ENCODE data around the gene RBMS3. TPM values are rescaled to one million over a fixed set of nuclear protein-coding genes. Genes with fewer than 3 reads are reported as not detected.

The RBMS3 gene
- total RNA-seq, 1 donor from 2014 or later = 47.6 TPM

DNA sequence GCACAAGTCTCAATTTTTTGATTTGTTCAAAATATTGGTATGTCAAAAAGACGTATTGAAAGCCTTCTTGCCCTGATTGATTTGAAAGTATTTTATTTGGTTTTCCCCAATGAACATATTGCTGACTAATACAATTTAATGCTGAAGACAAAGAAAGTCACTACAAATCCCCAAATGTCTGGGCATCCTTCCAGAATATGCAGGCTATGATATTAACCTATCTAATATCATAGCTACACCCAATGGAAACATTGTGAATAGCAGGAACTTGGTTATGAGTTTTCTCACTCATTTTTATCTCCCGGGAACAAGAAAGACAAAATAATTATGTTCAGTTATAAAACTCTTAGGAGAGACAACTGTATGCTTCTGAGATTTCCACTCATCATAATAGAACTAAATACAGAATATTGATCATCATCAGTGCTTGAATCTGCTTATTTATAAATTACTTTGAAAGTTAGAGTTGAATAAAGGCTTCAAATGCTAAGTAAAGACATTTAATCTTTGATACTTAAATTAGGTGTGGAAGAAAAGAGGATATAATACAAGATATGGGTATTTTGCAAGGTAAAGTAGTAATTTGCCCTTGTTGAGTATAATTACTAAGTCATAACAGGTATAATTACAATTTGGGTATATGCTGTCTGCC, 483.9 kb downstream of the RBMS3 start:
- H3K4me3 Mint-ChIP-seq (ENCODE audit: unreplicated experiment) = no peak overlapping the region
- TF ChIP-seq, protein P1, sequence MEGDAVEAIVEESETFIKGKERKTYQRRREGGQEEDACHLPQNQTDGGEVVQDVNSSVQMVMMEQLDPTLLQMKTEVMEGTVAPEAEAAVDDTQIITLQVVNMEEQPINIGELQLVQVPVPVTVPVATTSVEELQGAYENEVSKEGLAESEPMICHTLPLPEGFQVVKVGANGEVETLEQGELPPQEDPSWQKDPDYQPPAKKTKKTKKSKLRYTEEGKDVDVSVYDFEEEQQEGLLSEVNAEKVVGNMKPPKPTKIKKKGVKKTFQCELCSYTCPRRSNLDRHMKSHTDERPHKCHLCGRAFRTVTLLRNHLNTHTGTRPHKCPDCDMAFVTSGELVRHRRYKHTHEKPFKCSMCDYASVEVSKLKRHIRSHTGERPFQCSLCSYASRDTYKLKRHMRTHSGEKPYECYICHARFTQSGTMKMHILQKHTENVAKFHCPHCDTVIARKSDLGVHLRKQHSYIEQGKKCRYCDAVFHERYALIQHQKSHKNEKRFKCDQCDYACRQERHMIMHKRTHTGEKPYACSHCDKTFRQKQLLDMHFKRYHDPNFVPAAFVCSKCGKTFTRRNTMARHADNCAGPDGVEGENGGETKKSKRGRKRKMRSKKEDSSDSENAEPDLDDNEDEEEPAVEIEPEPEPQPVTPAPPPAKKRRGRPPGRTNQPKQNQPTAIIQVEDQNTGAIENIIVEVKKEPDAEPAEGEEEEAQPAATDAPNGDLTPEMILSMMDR (IDR thresholded peaks at IDR 0.05) = peak; percentile 94
- H3K36me3 Mint-ChIP-seq (ENCODE audit: low read depth) = peaks cover 4% of the 10 kb centered on the region
- no peak overlapping the region for H3K27ac Mint-ChIP-seq (ENCODE audit: unreplicated experiment)
- no peaks in the 10 kb centered on the region for H3K27me3 Mint-ChIP-seq (ENCODE audit: low read depth)
- peaks cover 52% of the 10 kb centered on the region for H3K4me1 Mint-ChIP-seq (ENCODE audit: low read depth)
- DNase-seq (ENCODE audit: low spot score) = no peak
- H3K9me3 Mint-ChIP-seq (ENCODE audit: low read depth) = no peaks in the 10 kb centered on the region

DNA sequence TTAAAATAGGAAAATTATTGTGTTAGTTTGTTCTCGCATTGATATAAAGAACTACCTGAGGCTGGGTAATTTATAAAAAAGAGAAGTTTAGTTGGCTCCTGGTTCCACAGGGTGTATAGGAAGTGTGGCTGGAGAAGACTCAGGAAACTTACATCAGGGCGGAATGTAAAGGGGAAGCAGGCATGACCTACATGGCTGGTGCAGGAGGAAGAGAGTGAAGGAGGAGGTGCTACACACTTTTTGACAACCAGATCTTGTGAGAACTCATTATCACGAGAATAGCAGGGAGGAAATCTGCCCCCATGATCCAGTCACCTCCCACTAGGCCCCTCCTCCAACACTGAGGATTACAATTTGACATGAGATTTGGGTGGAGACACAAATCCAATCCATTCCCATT, 490.7 kb downstream of the RBMS3 start:
- no peak for DNase-seq (ENCODE audit: low spot score)
- TF ChIP-seq, protein P1 (IDR thresholded peaks at IDR 0.05) = no peak
- no peak overlapping the region for H3K4me3 Mint-ChIP-seq (ENCODE audit: unreplicated experiment)
- H3K27me3 Mint-ChIP-seq (ENCODE audit: low read depth) = no peaks in the 10 kb centered on the region
- no peak overlapping the region for H3K27ac Mint-ChIP-seq (ENCODE audit: unreplicated experiment)
- H3K9me3 Mint-ChIP-seq (ENCODE audit: low read depth) = no peaks in the 10 kb centered on the region
- peaks cover 4% of the 10 kb centered on the region for H3K36me3 Mint-ChIP-seq (ENCODE audit: low read depth)
- H3K4me1 Mint-ChIP-seq (ENCODE audit: low read depth) = peaks cover 15% of the 10 kb centered on the region

DNA sequence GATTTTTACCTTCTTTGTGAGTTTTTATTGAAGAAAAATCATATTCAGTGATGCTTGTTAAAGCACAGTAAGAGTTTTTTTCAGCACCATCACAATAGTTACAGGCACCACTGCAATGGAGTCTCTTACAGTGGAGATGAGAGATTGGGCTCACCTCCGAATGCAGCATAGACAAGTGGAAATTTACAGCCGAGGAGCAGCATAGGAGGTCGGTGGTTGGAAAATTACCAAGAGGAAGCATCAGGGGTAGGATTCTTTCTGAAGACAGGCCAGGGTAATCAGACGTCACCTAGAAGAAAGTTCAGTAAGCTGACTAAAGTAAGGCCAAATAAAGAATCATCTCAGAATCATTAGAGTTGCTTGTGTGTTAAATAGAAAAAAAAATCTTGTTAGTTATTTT, 491.6 kb downstream of the RBMS3 start:
- TF ChIP-seq, protein P1 (IDR thresholded peaks at IDR 0.05) = no peak
- DNase-seq (ENCODE audit: low spot score) = no peak
- Mint-ChIP-seq H3K27ac (ENCODE audit: unreplicated experiment) (no peak overlapping the region), H3K4me1 (ENCODE audit: low read depth) (peaks cover 20% of the 10 kb centered on the region), H3K27me3 (ENCODE audit: low read depth) (no peaks in the 10 kb centered on the region), H3K9me3 (ENCODE audit: low read depth) (no peaks in the 10 kb centered on the region), H3K4me3 (ENCODE audit: unreplicated experiment) (no peak overlapping the region), H3K36me3 (ENCODE audit: low read depth) (peaks cover 4% of the 10 kb centered on the region)

DNA sequence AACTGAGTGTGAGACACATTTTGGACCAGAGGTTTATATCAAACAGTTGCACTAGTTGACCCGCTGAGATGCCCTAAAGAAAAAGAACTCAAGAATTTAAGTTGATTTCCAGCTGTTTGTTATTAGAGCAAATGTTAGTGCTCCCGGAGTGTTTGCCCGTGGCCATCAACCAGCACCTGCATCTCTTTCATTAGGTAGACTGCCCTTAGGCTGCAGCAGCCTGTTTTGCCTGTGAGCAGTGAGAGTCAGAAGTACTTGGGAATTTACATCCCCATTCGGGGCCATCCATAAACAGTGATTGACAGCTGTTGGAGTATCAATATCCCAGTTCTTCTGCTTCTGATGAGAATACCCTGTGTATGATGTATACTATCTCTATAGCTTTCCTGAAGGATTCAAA, 492.6 kb downstream of the RBMS3 start:
- Mint-ChIP-seq H3K4me1 (ENCODE audit: low read depth) (peaks cover 20% of the 10 kb centered on the region), H3K36me3 (ENCODE audit: low read depth) (peaks cover 4% of the 10 kb centered on the region), H3K9me3 (ENCODE audit: low read depth) (no peaks in the 10 kb centered on the region), H3K27ac (ENCODE audit: unreplicated experiment) (peak overlapping the region; percentile 52), H3K27me3 (ENCODE audit: low read depth) (no peaks in the 10 kb centered on the region), H3K4me3 (ENCODE audit: unreplicated experiment) (no peak overlapping the region)
- no peak for DNase-seq (ENCODE audit: low spot score)
- TF ChIP-seq, protein P1 (IDR thresholded peaks at IDR 0.05) = no peak

DNA sequence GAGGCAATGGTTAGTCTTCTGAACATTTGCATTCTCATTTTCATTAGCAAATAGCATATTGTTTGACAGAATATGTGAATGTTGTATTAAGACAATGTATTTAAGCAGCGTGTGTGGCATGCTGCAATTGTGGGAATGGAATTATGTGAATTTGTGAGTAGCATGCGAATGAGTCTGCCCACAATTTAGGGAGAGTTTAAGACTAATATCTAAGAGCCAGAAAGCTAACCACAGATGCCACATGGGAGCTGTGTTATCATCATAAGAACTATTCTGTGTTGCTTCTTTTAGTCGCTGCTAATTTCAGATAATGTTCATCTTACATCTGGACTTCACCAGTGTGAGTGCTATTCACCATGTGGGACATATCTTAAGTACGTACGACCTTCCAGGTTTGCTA, 494.5 kb downstream of the RBMS3 start:
- Mint-ChIP-seq H3K27me3 (ENCODE audit: low read depth) (no peaks in the 10 kb centered on the region), H3K4me3 (ENCODE audit: unreplicated experiment) (no peak overlapping the region), H3K9me3 (ENCODE audit: low read depth) (no peaks in the 10 kb centered on the region), H3K4me1 (ENCODE audit: low read depth) (peaks cover 20% of the 10 kb centered on the region), H3K27ac (ENCODE audit: unreplicated experiment) (no peak overlapping the region), H3K36me3 (ENCODE audit: low read depth) (no peaks in the 10 kb centered on the region)
- DNase-seq (ENCODE audit: low spot score) = no peak
- TF ChIP-seq, protein P1 (IDR thresholded peaks at IDR 0.05) = no peak
